ELF-1 (cell line): ENCODE data around the gene POLR2J2.
"Not testable (repeated sequence)": the region's sequence is repeated elsewhere in the genome, so short reads cannot be mapped to it uniquely, and the experiment has no call there.

Experiments used
- DNase-seq: peaks from one replicate; pipeline ENCODE4 v3.0.0-alpha.2; 2016; ENCODE audit warnings: low read depth, low spot score

The POLR2J2 gene

DNA sequence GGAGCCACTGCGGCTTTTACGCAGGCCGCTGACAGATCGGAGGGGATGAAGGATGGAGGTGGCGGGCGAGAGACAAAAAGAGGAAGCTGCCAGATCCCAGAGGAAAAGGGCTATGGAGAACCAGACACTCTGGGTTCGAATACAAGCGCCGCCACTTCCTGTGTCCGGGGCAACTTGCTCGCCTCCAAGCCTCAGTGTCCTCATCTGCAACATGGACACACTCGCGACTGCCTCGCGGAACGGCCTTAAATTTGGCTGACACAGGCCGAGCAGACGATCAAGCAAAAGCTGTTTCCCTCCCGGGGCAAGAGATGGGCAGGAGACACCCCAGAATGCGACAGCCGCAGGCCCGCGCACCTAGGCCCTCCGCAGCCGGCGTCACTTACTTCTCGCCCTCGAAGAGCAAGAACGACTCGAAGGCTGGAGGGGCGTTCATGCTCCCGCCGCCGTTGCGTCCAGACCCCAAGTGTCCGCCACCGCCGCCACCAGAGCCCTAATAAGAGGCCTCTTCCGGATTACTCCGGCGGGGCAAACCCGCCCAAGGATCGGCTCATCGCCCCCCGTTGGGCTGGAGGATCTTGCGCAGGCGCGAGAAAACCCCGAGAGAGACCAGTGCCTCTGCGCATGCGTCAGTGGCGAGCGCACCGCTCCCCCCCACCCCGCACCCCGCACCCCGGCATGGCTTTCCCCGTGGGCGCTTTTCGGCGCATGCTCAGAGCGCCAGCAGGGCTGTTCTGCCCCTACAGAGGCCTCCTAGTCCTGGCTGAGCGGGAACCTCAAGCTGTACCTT is at the start of gene POLR2J2:
POLR2J2 (minus strand) TSS at position 498 of the 790 bp plus-strand sequence; CDS start at position 436, 62 bp downstream.
- DNase-seq = not testable (repeated sequence)

DNA sequence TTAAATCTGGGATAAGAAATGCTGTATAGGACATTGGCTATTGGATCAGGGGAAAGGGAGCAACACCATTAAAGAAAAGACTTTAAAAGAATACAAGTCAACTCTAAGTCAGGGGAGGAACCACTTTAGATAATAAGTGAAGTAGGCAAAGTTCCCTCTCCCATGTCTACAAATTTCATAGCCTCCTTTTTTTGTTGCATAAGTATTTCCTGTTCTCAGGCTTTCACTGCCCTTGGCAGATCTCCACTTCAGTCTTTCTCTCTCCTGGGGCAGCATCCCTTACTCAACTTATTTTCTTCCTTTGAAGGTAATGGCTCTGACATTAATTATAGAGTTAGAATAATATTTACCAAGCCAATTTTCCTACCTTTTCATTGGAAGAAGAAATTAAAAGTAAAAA is 47.0 kb upstream of the POLR2J2 start:
- not testable (repeated sequence) for DNase-seq

DNA sequence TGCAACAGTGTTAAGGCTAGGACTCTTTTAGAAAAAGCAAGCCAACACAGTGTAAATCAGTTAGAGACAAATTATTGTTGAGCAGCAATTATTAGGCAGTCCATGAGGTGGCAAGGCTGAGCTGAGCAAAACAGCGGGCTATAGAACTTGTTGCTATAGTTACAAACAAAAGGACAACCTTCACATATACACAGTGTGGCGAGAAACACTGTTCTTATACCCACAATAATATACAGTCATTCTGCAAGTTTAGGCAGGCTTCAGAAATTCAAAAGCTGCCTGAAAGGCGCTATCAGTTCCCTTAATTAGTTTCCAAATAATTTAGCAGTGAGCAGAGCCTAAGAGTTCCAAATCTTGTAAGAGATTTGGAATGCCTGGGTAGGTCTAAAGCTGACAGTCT is 44.3 kb upstream of the POLR2J2 start:
- not testable (repeated sequence) for DNase-seq

DNA sequence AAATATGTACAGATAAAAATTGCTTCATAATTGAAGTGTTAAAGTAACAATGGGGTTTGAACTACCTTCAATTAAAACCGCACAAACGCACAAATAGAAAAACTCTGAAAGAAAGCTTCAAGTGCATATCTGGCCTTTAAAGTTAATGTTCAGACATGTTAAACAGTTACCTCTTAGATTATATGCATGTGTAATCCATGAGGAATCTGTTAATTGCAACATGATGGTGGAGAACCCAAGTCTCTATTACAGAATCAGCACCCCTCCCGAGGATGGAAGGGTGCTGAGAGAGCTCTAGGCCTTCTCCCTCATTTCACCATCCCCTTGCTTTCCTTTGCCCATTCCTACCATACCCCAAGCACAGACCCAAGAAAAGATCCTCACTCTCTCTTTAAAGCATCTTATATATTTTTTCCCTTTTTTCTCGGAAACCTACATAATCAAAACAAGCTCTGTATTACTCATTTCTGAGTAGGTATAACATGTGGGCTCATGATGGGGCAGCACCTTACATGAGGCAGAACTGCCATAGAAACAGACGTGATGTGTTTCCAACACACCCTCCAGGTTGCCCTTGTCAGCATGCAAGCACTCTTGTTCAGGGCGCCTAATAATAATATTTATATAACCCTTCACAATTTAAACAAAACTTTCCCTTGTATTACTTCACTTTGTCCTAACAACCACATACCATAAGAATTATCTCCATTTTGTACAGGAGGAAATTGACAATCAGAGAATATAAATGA is 43.5 kb upstream of the POLR2J2 start:
- DNase-seq = not testable (repeated sequence)

DNA sequence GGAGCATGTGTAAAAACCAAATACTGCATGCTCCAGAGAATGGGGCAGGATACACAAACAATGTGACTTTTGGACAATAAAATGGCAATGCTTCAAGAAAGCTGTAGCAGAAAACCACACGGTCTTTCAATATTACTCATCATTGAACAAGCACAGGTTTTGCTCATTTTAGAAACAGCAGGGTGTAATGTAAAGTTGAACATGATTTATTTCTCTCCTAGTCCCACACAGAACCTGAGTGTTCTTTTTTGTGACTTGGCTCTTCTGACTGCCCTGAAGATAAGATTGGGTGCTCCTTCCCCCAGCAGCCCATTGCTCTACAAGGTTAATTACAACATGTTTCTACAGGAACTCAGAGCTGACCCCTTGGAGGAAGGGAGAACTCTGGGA is 42.2 kb upstream of the POLR2J2 start:
- DNase-seq = not testable (repeated sequence)

DNA sequence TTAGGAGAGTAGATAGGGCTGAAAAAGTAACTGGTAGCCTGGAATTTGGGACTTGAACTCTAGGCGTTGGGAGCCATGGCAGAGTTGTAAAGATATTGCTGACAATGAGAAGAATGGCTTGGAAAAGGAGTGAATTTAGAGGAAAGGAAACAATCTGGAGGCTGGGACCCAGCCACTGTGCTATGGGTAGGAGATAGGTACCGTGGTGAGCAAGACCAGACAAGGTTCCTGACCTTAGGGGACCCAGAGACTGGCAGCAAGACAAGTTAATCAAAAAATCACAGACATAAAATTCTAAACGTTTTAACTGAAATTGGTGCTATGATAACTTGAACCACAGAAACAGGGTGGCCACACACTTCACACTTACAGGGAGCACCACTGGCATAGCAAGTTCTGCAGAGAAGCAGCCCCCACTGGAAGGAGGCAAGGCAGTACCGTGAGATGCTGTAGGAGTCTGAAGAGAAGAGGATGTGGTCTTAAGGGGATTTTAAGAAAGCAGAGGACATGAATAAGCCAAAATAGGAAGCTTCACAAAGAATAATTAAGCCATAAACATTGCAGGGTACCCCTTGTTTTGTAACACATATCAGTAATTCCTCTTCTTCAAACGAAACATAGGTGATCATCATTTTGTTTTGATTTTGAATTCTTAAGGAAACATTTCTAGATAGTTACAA is 41.7 kb upstream of the POLR2J2 start:
- DNase-seq = not testable (repeated sequence)

DNA sequence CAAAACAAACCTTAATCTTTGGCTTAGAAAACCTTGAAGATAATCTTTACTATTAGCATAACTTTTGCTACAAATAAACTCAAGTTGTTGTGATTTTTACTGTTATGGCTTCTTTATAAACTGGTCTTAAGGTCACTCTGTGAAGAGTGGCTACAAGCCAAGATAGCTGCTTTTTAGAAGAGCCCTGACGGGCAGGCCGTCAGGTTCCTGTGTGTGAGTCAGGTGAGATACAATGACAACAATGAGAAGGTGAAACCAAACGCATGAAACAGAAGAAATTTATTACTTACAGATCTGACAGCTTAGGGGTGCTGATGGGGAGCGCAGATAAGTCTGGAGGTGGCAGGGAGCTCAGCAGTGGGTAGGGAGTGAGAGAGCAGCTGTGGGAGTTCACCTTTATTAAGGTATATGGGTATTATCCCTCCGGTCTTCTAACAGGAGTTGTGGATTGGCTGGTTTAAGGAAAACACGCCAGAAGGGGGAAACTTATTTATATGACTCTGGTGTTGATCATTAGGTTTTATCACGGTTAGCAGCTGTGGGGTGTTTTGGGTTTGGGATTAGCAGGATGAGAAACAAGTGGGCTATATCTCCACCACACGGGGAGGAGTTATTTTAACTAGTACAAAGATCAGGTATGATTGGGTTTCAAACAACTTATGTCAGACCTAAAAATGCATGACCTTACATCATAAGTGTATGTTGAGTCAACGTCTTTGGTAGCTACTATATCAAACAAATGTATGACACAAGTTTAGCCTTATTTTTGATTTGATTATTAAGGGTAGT is 27.7 kb upstream of the POLR2J2 start:
- DNase-seq = not testable (repeated sequence)

DNA sequence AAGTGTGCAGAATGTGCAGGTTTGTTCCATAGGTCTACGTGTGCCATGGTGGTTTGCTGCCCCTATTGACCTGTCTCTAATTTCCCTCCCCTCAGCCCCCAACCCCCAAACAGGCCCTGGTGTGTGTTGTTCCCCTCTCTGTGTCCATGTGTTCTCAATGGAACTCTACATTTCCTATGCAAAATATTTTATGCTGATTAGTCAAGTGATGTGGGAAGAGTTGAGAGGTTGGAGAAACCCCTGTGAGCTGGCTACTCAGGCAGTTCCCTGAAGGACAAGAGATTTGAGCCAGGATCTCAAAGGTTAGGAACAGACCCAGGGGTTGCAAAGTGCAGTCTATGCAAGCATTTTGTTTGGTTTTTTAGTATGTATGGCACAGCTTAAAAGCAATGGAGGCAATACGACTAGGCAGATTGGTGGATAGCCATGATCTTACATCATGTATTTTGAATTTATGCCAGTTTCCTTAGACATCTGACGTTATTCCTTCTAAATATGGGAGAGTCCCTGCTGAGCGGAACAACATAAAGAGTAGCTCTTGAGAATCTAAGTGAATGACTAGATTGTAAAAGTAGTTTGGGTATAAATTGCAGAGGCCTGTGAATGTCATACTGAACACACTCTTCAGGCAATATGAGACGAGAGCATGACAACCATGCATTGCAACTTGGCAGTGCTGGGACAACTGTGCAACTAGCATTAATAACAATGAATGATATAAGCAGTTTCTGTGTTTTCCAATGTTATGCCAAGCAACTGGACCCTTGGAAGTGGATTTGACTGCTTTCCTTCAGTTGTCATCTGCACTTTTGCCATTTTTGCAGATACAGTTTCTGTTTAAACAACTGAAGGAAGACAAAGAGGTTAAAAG is 26.4 kb upstream of the POLR2J2 start:
- DNase-seq = not testable (repeated sequence)

DNA sequence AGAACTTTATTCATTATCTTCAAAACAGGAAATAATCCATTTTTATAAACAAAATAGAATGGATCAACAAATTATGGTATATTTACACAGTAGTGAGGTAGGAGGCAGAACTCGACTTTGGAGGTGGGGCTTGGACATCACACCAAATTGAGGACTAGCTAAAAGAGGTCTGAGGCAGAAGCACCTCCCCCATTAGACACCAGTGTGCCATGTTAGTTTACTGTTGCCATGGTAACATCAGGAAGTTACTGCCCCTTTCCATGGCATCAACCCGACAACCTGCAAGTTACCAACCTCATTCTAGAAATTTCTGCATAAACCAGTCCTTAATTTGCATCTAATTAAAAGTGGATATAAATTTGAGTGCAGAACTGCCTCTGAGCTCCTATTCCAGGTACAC is 24.5 kb upstream of the POLR2J2 start:
- not testable (repeated sequence) for DNase-seq

DNA sequence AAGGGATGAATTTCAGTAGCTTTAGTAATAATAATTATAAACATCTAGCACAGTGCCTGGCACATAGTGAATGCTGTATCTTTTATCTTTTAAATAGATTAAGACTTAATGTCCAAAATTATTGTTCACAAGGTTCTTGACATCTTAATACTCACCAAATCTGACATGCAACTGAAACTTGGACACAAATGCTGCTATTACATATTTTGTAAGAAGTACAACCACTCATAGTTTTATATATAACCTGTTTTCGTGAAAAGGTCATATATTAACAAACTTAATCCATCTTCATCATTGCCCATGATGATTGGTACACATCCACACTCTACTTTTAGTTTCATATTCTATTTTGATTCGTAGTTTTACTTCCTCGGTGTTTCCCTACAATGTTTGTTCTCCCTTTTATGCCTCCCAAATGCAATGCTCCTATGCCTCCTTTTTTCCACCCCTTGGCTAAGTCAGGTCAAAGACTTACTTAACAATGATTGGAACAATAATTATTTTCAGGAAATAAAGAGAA is 23.6 kb upstream of the POLR2J2 start:
- not testable (repeated sequence) for DNase-seq

DNA sequence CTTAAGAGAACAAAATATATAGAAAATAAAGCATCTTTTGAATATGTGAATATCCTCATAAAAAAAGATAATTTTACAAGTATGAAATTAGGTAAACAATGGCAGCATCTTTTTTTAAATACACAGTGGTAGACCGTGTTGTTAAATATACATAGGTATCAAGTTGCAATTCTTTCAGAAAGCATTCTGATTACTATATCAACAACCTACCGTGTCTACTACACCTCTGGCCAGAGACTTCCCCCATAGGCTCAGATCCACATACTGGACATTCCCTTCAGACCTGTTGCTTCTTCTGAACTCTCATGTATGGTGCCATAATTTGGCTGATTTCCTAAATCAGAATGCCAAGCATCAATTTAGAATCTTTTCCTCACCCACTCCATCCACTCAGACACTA is 22.5 kb upstream of the POLR2J2 start:
- not testable (repeated sequence) for DNase-seq

DNA sequence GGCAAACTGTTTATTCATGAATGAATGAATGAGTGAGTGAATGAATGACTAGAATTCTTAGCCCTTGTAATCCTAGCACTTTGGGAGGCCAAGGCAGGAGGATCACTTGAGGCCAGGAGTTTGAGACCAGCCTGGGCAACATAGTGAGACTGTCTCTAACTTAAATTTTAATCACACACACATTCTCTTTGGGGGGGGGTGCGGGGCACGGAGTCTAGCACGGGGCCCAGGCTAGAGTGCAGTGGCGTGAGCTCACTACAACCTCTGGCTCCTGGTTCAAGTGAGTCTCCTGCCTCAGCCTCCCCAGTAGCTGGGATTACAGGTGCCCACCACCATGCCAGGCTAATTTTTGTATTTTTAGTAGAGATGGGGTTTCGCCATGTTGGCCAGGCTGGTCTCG is 19.1 kb upstream of the POLR2J2 start:
- DNase-seq = not testable (repeated sequence)

DNA sequence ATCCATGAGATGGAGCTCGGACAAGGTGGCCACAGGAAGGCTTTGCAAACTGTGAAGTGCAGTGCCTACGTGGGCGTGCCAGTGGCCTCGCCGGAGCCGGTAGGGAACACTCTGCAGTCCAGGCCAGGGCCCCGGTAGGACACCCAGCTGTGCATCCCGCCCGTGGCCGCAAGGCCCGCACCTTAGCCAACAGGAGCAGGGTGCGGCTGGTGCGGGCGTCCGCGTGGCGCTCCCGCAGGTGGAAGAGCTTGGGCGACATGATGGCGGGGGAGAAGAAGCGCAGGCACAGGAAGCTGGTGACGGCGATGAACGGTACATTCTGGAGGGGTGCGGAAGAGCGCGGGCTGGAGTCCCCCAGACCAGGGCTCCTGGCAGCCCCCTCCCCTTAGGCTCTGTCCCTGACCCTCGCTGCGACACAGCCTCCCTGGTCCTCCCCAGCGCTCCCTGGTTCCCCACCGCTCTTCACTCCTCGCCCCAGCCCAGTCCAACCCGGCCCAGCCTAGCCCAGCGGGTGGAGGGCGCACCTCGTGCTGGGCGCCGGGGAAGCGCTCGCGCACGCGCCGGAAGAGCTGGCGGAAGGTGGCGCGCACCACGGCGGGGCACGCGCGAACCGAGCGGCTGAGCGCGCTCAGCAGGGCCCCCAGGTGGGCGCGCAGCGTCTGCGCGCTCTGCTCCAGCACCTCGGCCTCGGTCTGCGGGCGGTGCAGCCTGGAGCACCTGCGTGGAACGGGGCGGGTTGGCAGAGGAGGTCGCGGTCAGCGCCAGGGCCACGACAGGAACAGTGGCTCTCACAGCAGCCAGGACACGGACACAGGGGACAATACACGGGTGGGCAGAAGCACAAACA is 18.2 kb upstream of the POLR2J2 start:
- DNase-seq = not testable (repeated sequence)

DNA sequence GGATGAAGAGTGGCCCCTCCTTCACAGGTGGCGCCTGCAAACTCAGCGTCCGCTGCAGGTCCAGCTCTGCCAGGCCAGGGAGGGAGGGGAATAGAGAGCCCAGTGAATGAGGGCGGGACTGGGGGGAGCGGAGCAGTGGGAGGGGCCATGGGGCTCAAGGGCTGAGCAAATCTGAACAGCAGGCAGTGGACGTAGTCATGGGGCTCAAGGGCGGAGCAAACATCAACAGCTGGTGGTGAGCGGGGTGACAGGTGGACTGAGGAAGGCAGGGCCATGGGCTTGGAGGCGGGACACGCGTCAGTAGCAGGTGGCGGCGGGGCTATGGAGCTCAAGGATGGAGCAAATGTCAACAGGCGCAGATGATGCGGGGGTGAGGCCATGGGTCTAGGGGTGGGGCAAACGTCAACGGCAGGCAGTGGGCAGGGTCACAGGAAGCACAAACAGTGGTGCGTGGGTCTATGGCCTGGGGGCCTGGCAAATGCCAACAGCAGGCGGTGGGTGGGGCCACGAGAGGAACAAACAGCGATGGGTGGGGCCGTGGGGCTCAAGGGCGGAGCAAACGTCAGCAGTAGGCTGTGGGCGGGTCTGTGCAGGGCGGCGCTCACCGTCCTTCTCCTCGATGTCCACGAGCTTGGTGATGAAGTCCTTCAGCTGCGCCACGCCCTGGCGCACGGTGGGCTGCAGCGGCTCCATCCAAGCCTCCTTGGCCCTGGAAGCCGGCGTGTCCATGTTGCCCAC is 17.0 kb upstream of the POLR2J2 start:
- DNase-seq = not testable (repeated sequence)

DNA sequence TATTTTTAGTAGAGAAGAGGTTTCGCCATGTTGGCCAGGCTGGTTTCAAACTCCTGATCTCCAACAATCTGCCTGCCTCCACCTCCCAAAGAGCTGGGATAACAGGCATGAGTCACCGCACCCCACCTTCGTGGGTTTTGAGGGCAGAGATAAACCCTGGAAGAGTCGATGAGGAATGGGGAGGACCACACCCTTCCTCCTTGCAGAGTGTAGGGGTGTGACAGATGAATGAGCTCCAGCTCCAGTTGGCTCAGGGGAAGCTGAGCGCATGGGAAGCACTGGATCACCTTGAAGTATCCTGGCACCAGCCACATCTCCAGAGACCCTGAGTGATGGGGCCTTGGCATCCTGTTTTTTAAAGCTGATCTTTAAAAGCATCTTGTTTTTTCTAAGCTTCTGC is 11.1 kb upstream of the POLR2J2 start:
- DNase-seq = not testable (repeated sequence)

DNA sequence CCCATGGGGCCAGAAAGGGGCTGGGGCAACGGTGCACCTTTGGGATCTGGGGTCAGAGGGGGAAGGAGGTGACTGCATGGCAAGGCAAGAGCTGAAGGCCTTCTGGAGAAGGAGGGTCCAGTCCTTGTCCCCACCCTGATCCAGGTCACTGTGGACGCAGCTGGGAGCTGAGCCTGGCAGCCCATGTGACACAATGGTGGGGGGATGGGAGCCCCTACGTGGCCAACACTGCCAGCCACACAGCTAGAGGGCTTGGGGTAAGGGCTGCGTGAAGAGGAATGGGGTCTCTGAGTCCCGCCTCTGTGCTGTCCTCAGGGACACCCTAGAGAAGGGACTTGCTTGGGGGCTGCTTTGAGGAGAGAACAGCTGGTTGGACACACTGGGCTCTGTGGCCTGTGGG is 9.3 kb upstream of the POLR2J2 start:
- DNase-seq = not testable (repeated sequence)

DNA sequence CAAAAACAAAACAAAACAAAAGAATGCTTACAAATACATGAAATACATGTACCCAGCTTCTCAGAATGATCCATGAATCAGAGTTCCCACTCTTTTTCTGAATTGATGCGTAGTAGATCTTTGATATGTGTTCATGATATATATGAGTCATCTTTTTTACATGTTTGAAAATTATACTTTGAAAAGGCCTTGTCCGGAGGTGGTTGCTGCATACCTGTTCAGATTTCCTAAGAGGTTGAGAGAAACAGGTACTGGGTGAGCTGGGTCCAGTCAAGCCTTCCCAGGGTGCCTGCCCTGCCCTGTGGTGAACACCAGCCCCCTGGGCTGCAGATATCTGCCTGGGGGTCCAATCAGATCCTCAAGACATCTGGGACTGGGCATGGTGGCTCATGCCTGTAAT is 4.1 kb upstream of the POLR2J2 start:
- not testable (repeated sequence) for DNase-seq

DNA sequence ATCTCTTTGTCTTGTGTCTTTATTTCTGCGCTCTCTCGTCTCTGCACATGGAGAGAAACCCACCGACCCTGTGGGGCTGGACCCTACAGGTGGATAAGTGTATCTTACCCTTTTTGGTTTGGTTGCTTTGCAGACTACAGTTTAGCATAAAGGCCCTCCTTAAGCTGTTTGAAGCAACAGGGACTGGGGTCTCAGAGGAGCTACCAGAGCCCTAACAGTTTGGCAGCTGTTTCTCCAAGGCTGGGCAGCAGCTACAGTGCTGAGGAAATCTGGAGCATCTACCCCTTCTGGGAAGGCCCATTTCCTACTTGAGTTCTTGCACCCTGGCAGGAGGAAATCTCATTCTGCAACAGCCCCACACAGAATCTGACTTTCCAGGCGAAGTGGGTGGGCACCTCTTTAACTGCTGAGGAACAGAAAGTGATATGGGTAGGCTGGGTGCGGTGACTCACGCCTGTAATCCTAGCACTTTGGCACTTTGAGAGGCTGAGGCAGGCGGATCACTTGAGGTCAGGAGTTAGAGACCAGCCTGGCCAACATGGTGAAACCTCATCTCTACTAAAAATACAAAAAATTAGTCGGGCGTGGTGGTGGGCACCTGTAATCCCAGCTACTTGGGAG is 2.1 kb upstream of the POLR2J2 start:
- DNase-seq = not testable (repeated sequence)
